K562 (cell line): ENCODE results near the gene GABBR1. TPM values are rescaled to one million over a fixed set of nuclear protein-coding genes. Genes with fewer than 3 reads are reported as not detected.

Source experiments
- CBX2 ChIP-seq: fragments of 200-600 bp; sonication (generic); IDR thresholded peaks from one replicate; pipeline ENCODE4 v1.6.1; 2012; ENCODE audit warnings: mild to moderate bottlenecking, low read length, inconsistent platforms; ENCODE audit not compliant: insufficient read depth, poor library complexity, severe bottlenecking
- CBX8 ChIP-seq: fragments of 200-600 bp; sonication (generic); IDR thresholded peaks from 2 replicates; pipeline ENCODE4 v1.6.1; 2012; ENCODE audit warnings: borderline replicate concordance, mixed run types, low read depth, mild to moderate bottlenecking, moderate library complexity, mixed read lengths, low read length, control low read depth, inconsistent platforms; ENCODE audit not compliant: poor library complexity, severe bottlenecking; ENCODE audit errors: extremely low read depth
- ETS2 ChIP-seq: IDR thresholded peaks from 2 replicates; pipeline ENCODE4 v1.6.1; 2016; ENCODE audit warnings: borderline replicate concordance, missing genetic modification characterization, mild to moderate bottlenecking, moderate library complexity, missing compliant biosample characterization; ENCODE audit not compliant: poor library complexity, severe bottlenecking
- FOXA3 ChIP-seq, 2 experiments: fragments of 450-650 bp in 1 of 2; sonication (generic) in 1 of 2; formaldehyde crosslinking; IDR thresholded peaks in 1 of 2; conservative IDR thresholded peaks in 1 of 2; 2 replicates each; pipeline versions ENCODE4 v1.4.0 to v1.8.0; 2020 to 2022; ENCODE audit warnings: mild to moderate bottlenecking in 2 of 2, missing genetic modification reagents in 1 of 2
- NCOA4 ChIP-seq: fragments of 450-650 bp; IDR thresholded peaks from 2 replicates; pipeline ENCODE4 v1.6.1; 2018; ENCODE audit warnings: mild to moderate bottlenecking; ENCODE audit not compliant: partially characterized antibody
- PKNOX1 ChIP-seq: fragments of 450-650 bp; IDR thresholded peaks from 2 replicates; pipeline ENCODE4 v1.6.1; 2016
- PTTG1 ChIP-seq: fragments of 450-650 bp; IDR thresholded peaks from 2 replicates; pipeline ENCODE4 v1.6.1; 2016; ENCODE audit warnings: low read depth, mild to moderate bottlenecking, missing genetic modification characterization, missing compliant biosample characterization
- RBM25 ChIP-seq: fragments of 200-400 bp; formaldehyde crosslinking; IDR thresholded peaks from 2 replicates; pipeline ENCODE4 v1.6.1; 2018; ENCODE audit warnings: low read length, low read depth, moderate library complexity; ENCODE audit not compliant: severe bottlenecking
- RBM34 ChIP-seq: fragments of 200-400 bp; formaldehyde crosslinking; IDR thresholded peaks from 2 replicates; pipeline ENCODE4 v1.6.1; 2018; ENCODE audit warnings: low read length, borderline replicate concordance; ENCODE audit not compliant: insufficient read depth
- SMARCA5 ChIP-seq: fragments of 450-650 bp; IDR thresholded peaks from 2 replicates; pipeline ENCODE4 v1.6.1; 2016
- THRAP3 ChIP-seq: fragments of 450-650 bp; IDR thresholded peaks from 2 replicates; pipeline ENCODE4 v1.6.1; 2016; ENCODE audit warnings: mild to moderate bottlenecking, inconsistent platforms, borderline replicate concordance
- ZBTB49 ChIP-seq: sonication (generic); formaldehyde crosslinking; IDR thresholded peaks from 2 replicates; pipeline ENCODE4 v1.8.0; 2022; ENCODE audit warnings: missing genetic modification reagents, mild to moderate bottlenecking, borderline replicate concordance
- ZNF318 ChIP-seq, 2 experiments: fragments of 450-650 bp; IDR thresholded peaks; 2 replicates each; pipeline ENCODE4 v1.6.1; 2016; ENCODE audit warnings: mild to moderate bottlenecking in 2 of 2, borderline replicate concordance in 1 of 2, low read depth in 1 of 2, moderate library complexity in 1 of 2
- ZSCAN29 ChIP-seq: fragments of 450-650 bp; IDR thresholded peaks from 2 replicates; pipeline ENCODE4 v1.6.1; 2017
- polyA plus RNA-seq, 8 experiments: library from polyadenylated mRNA; depleted of rRNA in 4 of 8; stranded (reverse) in 5 of 8; unstranded in 3 of 8; fragments of >200 nt; fragmentation: Nextera tagmentation in 2 of 8; fragmentation: Illumina TruSeq in 1 of 8; extraction: Ambion mirVana in 2 of 8; extraction: Trizol in 1 of 8; gene quantifications; 2 replicates each; pipeline versions ENCODE4 v1.2.1 to v1.2.3, GENCODE V29; 2011 to 2014; ENCODE audit warnings: inconsistent platforms in 1 of 8, missing spikeins in 1 of 8
- total RNA-seq, 7 experiments: library from RNA; depleted of rRNA in 6 of 7; stranded (reverse); fragments of >200 nt in 6 of 7; fragmentation: Illumina TruSeq in 2 of 7; extraction: Trizol in 2 of 7; gene quantifications; 2 replicates each; pipeline versions ENCODE4 v1.2.1 to v1.2.3, GENCODE V29; 2011 to 2021; ENCODE audit warnings: low replicate concordance in 1 of 7

Gene GABBR1
- total and polyA plus RNA-seq, 9 of the 15 experiments (the other 6 are each of a cell fraction or from before 2014, with no cell fraction given) = 2.2 to 48.3 (median 20.8) TPM

- no peak for TF ChIP-seq ZBTB49 (CRISPR knock-in tag)
- peak; percentile 4; the same call in 1 of the 2 replicates for TF ChIP-seq PKNOX1
- no peak for TF ChIP-seq ZSCAN29
- no peak for TF ChIP-seq ETS2 (tag)
- TF ChIP-seq CBX2 = no peak
- TF ChIP-seq RBM34 = no peak
- TF ChIP-seq PTTG1 (tag) = no peak
- TF ChIP-seq CBX8 = no peak
- peak; percentile 55; the same call in 1 of the 2 replicates for TF ChIP-seq THRAP3
- peak; percentile 86 for TF ChIP-seq SMARCA5
- no peak for TF ChIP-seq RBM25
- no peak for TF ChIP-seq NCOA4
- no peak for TF ChIP-seq FOXA3 (CRISPR knock-in tag; conservative IDR thresholded peaks at IDR 0.05 in 1 of 2, IDR thresholded peaks at IDR 0.05 in 1 of 2)
- TF ChIP-seq ZNF318 (IDR thresholded peaks at IDR 0.05; ENCODE audit: borderline replicate concordance in 1 of 2, low read depth in 1 of 2) = no peak
Measured at GRCh38 chr6:29628419-29629281, 4.3 kb downstream of the GABBR1 start (continued).
